T47D (cell line): ENCODE results near the gene PRKCD.

Source experiments
- DNase-seq, 2 experiments: peaks; one replicate each; pipeline versions ENCODE4 v3.0.0 to v3.0.0-alpha.2; 2011 to 2012; ENCODE audit warnings: low read depth in 1 of 2, low spot score in 1 of 2
- JUND ChIP-seq: IDR thresholded peaks from 2 replicates; pipeline ENCODE4 v1.6.1; 2012; ENCODE audit warnings: low read depth
- in situ Hi-C: cut with HindIII; loops from 2 replicates; pipeline ENCODE4 v1.10.0; 2016; ENCODE audit warnings: low sequenced_read_pairs, low pct_unique_long_range_greater_than_20kb

PRKCD gene

DNA sequence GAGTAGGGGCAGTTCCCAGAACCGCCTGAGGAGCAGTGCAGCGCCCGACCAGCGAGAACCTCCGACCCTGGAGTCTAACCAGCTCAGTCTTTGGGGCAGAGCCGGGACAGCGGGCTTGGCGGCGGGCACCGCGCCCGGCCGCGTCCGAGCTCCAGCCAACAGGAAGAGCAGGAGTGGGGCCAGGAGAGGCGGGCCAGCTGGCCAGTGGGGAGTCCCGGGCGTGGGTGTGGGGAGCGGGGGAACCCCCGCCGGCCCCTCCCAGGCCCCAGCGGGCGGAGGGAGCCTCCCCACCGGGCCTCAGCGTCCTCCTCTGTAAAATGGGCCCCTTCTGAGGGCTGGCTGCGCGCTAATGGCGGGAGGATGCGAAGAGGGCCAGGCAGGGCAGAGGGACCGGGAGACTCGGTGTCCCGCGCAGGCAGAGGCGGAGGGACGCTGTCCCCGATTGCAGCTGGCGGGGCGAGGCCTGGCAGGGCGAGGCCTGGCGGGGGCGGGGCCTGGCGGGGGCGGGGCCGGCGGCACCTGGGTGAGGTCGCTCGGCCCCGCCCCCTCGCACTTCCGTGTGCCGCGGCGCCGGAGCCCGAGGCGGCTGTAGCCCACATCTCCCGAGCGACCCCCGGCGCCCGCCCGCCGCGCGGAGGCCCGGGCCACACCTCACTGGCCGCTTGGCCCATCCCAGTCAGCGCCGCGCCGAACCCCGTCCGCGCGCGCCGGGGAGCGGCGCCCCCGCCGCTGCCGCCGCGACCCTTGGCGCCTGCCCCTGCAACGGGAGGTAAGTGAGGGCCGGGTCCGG, at the start of gene PRKCD:
Gene PRKCD, plus strand, starts transcription at position 550 of the 790 bp plus-strand sequence. CDS start 17,214 bp downstream, outside the sequence.
- peak; percentile 79 to 89 for DNase-seq
- TF ChIP-seq JUND, result no peak
- in situ Hi-C loops, result no loop called here

DNA sequence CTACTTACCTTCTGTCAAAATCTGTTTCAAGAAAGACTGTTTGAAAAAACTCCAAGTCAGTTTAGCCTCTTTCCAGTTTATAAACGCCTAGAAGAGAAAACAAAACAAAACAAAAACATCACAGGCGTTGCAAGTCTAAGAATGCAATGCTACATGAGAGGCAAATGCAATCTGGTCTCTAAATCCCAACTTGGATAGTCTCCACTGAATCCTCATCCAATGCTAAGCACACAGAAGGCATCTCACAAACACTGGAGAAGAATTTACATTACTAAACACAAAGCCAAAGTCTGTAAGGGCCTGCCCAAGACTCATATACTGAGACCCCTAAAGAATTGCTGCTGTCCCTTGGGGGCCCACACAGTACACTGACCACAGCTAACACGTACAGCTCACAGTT, 49.2 kb upstream of the PRKCD start:
- in situ Hi-C loops, result no loop called here
- TF ChIP-seq JUND, result no peak
- DNase-seq, result no peak

DNA sequence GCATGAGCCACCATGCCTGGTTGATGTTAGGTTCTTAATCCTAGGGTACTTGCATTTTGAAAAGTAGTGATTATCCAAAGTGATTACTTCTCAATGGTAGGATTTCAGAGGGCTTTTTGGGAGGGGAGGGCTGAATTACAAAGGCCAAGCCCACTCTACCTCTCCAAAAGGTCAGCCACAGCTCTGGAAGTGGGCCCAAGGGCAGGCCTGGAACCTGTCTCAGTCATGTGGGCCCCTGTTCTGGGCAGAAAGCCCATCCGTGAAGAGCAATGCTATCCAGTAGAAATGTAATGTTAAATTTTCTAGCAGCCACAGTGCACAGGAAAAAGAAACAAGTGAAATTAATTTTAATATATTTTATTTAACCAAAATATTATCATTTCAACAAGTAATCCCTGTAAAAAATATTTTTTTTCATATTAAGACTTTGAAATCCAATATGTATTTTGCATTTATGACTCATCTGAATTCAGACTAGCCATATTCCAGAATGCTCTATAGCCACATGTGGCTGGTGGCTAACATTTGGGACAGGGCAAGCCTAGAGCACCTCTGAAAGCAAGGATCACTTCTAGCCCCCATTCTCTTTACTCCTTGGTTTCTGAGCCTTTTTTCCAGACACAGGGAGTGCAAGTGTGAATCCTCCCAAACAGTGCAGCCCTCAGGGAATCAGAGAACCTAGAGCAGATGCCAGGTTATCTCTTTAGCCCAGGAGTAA, 47.6 kb upstream of the PRKCD start:
- TF ChIP-seq JUND, result no peak
- no peak for DNase-seq
- in situ Hi-C loops, result no loop called here

DNA sequence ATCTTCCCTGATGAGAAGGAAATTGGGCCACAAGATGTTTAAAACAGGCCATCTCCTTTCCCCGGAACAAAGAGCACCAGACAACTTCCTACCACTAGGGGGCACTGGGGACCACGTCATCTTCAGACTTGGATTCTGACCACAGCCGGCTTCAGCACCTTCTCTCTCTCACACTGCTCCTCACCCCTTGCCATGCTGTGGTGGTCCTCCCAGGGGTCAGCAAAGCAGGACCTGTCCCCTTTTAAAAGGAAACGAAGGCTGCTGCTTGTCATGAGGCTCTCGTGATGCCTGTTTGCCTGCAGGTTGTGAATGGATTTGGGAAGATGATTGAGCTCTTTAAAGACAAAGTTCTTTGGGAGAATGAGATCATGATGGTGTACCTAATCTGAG, 47.0 kb upstream of the PRKCD start:
- no peak for TF ChIP-seq JUND
- in situ Hi-C loops, result no loop called here
- DNase-seq, result peak; percentile 61 to 75

DNA sequence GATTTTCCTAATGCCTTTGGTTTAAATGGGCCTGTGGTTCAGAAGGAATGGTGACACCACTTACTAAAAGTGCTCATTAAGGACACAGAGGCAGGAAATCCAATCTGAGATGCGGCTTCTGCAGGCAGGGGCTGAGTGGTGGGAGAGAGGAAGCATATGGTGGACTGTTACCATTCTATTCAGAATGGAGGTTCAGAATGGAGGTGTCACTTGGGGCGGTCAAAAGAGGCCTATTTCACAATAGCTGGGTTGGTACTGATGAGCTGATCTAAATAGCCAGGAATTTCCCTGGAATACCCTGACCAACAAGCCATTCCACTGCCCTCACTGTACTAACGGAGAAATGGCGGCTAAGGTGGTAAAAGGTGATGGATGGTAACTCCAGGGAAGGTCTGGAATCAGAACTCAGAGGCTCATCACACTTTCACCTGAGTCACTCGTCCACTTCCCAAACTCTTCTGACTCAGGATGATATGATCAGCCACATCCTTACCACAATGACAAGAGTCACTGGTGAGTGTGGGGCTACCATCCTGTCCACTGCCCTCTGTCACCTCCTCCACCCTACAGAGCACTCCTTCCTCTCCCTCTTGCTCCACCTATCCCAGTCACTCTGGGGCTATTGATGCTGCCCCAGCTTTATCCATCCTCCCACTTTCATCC, 46.5 kb upstream of the PRKCD start:
- no peak for TF ChIP-seq JUND
- DNase-seq, result no peak
- in situ Hi-C loops, result no loop called here

DNA sequence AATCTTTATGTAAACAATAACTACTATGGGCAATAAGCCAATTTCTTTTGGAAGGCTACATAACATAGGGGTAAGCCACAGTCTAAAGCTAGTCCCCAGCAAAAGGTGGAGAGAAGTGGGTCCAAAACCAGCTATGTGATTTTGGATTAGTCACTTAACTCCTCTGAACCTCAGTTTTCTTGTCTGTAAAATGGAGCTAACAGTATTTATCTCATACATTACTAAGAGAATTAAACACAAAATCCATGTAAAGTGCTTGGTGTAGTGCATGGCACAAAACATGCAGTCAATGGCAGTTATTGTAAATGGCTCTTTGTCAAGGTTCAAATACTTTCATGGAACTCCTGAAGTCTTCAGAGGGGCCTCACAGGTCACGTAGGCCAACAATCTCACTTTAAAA, 44.1 kb upstream of the PRKCD start:
- in situ Hi-C loops, result no loop called here
- no peak for TF ChIP-seq JUND
- no peak for DNase-seq

DNA sequence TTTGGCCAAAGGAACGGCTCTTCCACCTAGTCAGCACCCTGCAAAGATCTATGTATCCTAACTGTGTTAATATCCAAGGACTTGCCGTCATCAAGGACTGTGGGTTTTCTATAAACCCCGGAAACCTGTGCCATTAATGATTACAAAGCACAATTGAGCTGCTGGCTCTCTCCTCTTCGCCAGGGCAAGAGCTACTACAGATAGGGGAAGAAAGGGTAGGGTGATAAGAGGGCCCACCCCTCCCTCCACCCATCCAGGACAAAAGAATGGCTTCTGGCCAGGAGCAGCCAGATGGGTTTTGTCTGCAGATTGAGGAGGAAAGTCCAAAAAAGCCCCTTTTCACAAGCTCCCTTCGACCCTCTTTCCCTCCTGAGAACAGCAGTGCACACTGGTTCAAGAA, 40.7 kb upstream of the PRKCD start:
- TF ChIP-seq JUND, result no peak
- no peak for DNase-seq
- in situ Hi-C loops, result no loop called here

DNA sequence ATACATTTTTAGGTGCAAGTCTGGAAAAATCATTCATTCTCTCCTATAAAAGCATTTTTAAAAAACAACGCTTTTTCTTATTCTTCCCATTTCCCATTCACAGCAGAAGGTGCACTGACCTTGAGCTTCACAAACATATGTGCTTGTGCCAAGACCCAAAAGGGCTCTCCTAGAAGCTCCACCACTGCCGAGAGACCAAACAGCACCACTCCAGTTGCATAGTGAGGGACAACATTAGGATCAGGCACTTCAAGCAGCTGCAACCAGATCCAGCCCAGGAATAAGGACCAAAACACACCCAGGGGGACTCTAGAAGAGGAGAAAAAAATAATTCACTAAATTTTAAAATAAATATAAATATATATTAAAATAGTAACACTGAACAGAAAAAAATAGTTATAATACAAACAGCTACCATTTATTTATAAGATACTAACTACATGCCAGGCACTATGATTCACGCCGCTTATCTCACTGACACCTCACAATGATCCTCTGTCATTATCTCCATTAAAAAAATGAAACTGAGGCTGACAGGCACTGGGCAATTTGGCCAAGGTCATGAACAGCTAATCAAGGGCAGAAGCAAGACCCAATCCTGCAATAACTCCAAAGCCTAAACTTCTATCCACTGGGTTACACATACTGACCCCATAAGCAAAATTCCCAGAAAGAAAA, 38.6 kb upstream of the PRKCD start:
- in situ Hi-C loops, result no loop called here
- TF ChIP-seq JUND, result no peak
- DNase-seq, result no peak

DNA sequence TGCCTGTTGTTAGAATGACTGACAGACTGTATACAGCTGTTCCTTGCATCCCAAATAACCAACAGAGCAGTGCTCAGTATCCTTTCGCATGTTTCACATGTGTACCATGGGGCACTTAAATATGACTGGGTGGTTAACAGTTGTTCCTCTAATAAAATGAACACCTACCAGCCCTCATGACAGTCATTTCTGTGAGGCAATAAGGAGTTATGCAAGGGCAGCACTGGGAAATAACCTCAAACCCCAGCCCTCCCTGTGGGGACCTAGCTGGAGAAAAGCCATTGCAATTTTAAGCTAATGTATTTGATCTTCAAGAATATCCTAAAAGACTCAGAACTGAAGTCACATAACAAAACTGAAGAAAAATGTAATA, 38.1 kb upstream of the PRKCD start:
- no peak for DNase-seq
- in situ Hi-C loops, result no loop called here

DNA sequence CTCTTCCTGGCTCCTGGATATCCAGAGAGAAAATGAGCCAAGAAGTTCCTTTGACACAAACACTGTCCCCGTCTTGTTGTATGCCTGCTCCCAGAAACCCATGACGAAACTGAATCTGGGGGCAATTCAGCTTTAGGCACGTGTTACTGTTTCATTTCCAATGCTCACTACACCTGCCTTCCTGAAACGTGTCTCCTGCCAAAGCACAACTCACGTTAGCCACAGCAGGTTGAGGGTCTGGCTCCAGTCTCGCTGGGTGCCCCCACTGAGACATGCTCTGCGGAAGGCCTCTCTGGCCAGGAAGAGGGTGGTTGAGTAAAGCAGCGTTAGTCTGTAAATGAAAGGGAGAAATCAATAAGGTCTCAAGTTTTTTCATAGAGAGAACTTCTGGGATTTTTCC, 37.5 kb upstream of the PRKCD start:
- in situ Hi-C loops, result no loop called here

More for the DNA sequence above, 38.1 kb upstream of the PRKCD start:
- no peak for TF ChIP-seq JUND

DNA sequence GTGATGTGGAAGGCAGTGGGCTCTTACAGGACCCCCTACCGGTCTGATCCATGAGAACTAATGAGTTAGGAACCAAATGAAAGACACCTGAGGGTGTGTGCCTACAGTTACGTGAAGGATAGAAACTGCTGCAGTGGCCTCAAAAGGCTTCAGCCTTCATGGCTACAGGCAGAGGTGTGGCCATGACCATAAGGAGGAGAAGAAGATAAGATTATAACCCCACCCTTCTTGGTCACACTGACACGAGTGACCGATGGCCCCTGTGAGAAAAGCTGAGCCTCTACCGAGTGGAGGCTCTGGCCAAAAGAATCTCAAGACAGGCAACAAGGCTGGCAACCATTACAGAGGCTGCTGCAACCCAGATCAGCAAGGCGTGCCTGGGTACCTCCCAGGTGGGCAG, 37.1 kb upstream of the PRKCD start:
- in situ Hi-C loops, result no loop called here
- DNase-seq, result no peak
- no peak for TF ChIP-seq JUND

More for the DNA sequence above, 37.5 kb upstream of the PRKCD start:
- TF ChIP-seq JUND, result no peak
- DNase-seq, result no peak

DNA sequence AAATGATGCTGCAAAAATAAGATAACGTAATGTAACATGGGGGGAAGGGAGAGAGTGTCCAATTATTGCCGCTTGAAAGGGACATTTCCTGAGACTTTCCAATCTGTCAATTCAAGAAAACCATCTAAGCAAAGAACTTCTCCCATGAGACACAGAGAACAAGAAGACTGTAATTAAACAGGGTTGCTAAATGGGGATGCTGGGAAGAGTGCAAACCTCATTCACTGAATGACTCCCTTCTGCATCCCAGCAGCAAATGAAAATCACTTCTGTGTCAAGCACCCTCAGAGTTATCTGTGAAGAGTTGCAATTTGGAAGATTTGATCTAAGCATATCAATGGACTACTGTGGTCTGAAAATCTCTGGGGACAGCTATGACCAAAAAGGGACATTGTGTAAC, 34.4 kb upstream of the PRKCD start:
- in situ Hi-C loops, result no loop called here
- no peak for DNase-seq
- no peak for TF ChIP-seq JUND
